ENCODE data around the gene CFAP221.

The CFAP221 gene

GRCh38 chr2:119537792-119538191 is 6.5 kb upstream of the CFAP221 start:
- Histone ChIP-seq H3K9me3 (ENCODE audit: insufficient read depth, low read depth, low read length) (no peaks in the 10 kb centered on the region), H3K4me2 (ENCODE audit: low read depth, low read length, poor library complexity, severe bottlenecking) (no peak overlapping the region), H3K4me1 (ENCODE audit: insufficient read depth, low read length, poor library complexity, severe bottlenecking) (no peaks in the 10 kb centered on the region), H4K20me1 (ENCODE audit: insufficient read depth, low read length, poor library complexity, severe bottlenecking) (no peaks in the 10 kb centered on the region), H3K79me2 (ENCODE audit: insufficient read depth, low read length) (no peaks in the 10 kb centered on the region), H3K4me3 (ENCODE audit: low read length, poor library complexity, severe bottlenecking) (no peak overlapping the region), H3F3A (ENCODE audit: low read depth) (no peaks in the 10 kb centered on the region), H2AFZ (ENCODE audit: low read length) (no peak overlapping the region), H3K9ac (ENCODE audit: low read depth, low read length, poor library complexity, severe bottlenecking) (no peak overlapping the region), H3K9me2 (replicated peaks; ENCODE audit: low read depth, low read length) (no peaks in the 10 kb centered on the region), H3K27me3 (ENCODE audit: insufficient read depth, low read length, poor library complexity, severe bottlenecking) (no peaks in the 10 kb centered on the region), H3K36me3 (ENCODE audit: insufficient read depth, low read length) (no peaks in the 10 kb centered on the region)
- no peak for TF ChIP-seq CTCF (conservative IDR thresholded peaks at IDR 0.05; ENCODE audit: low read length)
- TF ChIP-seq EZH2phosphoT487 (IDR thresholded peaks at IDR 0.05; ENCODE audit: borderline replicate concordance): no peak

GRCh38 chr2:119541476-119541875 is 2.8 kb upstream of the CFAP221 start:
- no peak overlapping the region for H3K9ac ChIP-seq (ENCODE audit: low read depth, low read length, poor library complexity, severe bottlenecking)
- no peak overlapping the region for H3K4me3 ChIP-seq (ENCODE audit: low read length, poor library complexity, severe bottlenecking)
- no peaks in the 10 kb centered on the region for H3K9me2 ChIP-seq (replicated peaks; ENCODE audit: low read depth, low read length)
- no peaks in the 10 kb centered on the region for H3K4me1 ChIP-seq (ENCODE audit: insufficient read depth, low read length, poor library complexity, severe bottlenecking)
- H4K20me1 ChIP-seq (ENCODE audit: insufficient read depth, low read length, poor library complexity, severe bottlenecking): no peaks in the 10 kb centered on the region
- no peaks in the 10 kb centered on the region for H3K27me3 ChIP-seq (ENCODE audit: insufficient read depth, low read length, poor library complexity, severe bottlenecking)
- no peaks in the 10 kb centered on the region for H3K36me3 ChIP-seq (ENCODE audit: insufficient read depth, low read length)
- H3K9me3 ChIP-seq (ENCODE audit: insufficient read depth, low read depth, low read length): no peaks in the 10 kb centered on the region
- no peak overlapping the region for H3K4me2 ChIP-seq (ENCODE audit: low read depth, low read length, poor library complexity, severe bottlenecking)
- no peak overlapping the region for H2AFZ ChIP-seq (ENCODE audit: low read length)
- no peaks in the 10 kb centered on the region for H3F3A ChIP-seq (ENCODE audit: low read depth)
- H3K79me2 ChIP-seq (ENCODE audit: insufficient read depth, low read length): no peaks in the 10 kb centered on the region
- TF ChIP-seq EZH2phosphoT487 (IDR thresholded peaks at IDR 0.05; ENCODE audit: borderline replicate concordance) (no peak), CTCF (conservative IDR thresholded peaks at IDR 0.05; ENCODE audit: low read length) (no peak)

DNA sequence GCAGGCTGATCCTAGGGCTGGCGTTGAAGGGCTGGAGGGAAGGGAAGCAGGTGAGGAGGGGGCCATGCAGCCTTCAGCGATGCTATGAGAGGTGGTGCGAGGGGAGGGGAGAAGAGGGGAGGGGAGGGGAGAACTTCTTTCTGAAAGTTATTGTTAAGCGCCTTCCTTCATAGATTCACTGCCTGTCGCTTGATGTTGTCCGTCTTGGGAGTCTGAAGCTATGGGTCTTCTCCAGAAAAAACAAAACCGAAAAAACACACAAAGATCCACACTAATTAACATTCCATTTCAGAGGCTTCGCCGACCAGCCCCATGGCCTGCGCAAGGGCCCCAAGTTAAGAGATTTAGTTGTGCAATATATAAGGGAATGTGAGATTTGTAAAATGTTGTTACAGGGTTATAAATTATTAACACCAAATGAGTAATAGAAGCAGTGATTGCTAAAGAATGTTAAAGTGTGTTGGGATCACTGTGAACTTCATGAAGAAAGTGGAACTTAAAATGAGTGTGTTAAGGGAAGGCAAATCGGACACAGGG is 758 bp downstream of the CFAP221 start:
- Histone ChIP-seq H3F3A (ENCODE audit: low read depth) (no peaks in the 10 kb centered on the region), H3K79me2 (ENCODE audit: insufficient read depth, low read length) (no peaks in the 10 kb centered on the region), H3K9me3 (ENCODE audit: insufficient read depth, low read depth, low read length) (no peaks in the 10 kb centered on the region), H3K9me2 (replicated peaks; ENCODE audit: low read depth, low read length) (no peaks in the 10 kb centered on the region), H3K4me2 (ENCODE audit: low read depth, low read length, poor library complexity, severe bottlenecking) (no peak overlapping the region), H3K9ac (ENCODE audit: low read depth, low read length, poor library complexity, severe bottlenecking) (no peak overlapping the region), H2AFZ (ENCODE audit: low read length) (no peak overlapping the region), H3K4me1 (ENCODE audit: insufficient read depth, low read length, poor library complexity, severe bottlenecking) (no peaks in the 10 kb centered on the region), H4K20me1 (ENCODE audit: insufficient read depth, low read length, poor library complexity, severe bottlenecking) (no peaks in the 10 kb centered on the region), H3K4me3 (ENCODE audit: low read length, poor library complexity, severe bottlenecking) (no peak overlapping the region), H3K27me3 (ENCODE audit: insufficient read depth, low read length, poor library complexity, severe bottlenecking) (no peaks in the 10 kb centered on the region), H3K36me3 (ENCODE audit: insufficient read depth, low read length) (no peaks in the 10 kb centered on the region)
- TF ChIP-seq CTCF (conservative IDR thresholded peaks at IDR 0.05; ENCODE audit: low read length) (no peak), EZH2phosphoT487 (IDR thresholded peaks at IDR 0.05; ENCODE audit: borderline replicate concordance) (no peak)
